ENCODE data around the gene ONECUT3. TPM values are rescaled to one million over a fixed set of nuclear protein-coding genes. Genes with fewer than 3 reads are reported as not detected.
"Not testable (repeated sequence)": the region's sequence is repeated elsewhere in the genome, so short reads cannot be mapped to it uniquely, and the experiment has no call there.

The ONECUT3 gene
- total RNA-seq, 2 donors from 2014 or later = 0.05 TPM; not detected in 1

GRCh38 chr19:1796395-1797142 lies 43.3 kb downstream of the ONECUT3 start:
- DNase-seq = no peak
- H3K27me3 ChIP-seq = peaks cover 11% of the 10 kb centered on the region
- H3K4me3 ChIP-seq = no peak overlapping the region
- no peaks in the 10 kb centered on the region for H3K36me3 ChIP-seq
- H3K9ac ChIP-seq (ENCODE audit: low read depth in 2 of 2, low read length in 2 of 2) = no peak overlapping the region
- TF ChIP-seq CTCF (IDR thresholded peaks at IDR 0.05) = no peak
- H3K27ac ChIP-seq = no peak overlapping the region
- intact Hi-C loops (cut with DNase I) = no loop called here
- H3K9me3 ChIP-seq = no peaks in the 10 kb centered on the region
- no peaks in the 10 kb centered on the region for H3K4me1 ChIP-seq

GRCh38 chr19:1797313-1797712 lies 44.0 kb downstream of the ONECUT3 start:
- H3K9me3 ChIP-seq; intact Hi-C loops (cut with DNase I); H3K27ac ChIP-seq; DNase-seq; H3K9ac ChIP-seq (ENCODE audit: low read depth in 2 of 2, low read length in 2 of 2); H3K4me1 ChIP-seq; H3K36me3 ChIP-seq; H3K4me3 ChIP-seq: not testable (repeated sequence)
- H3K27me3 ChIP-seq = peaks cover 11% of the 10 kb centered on the region

DNA sequence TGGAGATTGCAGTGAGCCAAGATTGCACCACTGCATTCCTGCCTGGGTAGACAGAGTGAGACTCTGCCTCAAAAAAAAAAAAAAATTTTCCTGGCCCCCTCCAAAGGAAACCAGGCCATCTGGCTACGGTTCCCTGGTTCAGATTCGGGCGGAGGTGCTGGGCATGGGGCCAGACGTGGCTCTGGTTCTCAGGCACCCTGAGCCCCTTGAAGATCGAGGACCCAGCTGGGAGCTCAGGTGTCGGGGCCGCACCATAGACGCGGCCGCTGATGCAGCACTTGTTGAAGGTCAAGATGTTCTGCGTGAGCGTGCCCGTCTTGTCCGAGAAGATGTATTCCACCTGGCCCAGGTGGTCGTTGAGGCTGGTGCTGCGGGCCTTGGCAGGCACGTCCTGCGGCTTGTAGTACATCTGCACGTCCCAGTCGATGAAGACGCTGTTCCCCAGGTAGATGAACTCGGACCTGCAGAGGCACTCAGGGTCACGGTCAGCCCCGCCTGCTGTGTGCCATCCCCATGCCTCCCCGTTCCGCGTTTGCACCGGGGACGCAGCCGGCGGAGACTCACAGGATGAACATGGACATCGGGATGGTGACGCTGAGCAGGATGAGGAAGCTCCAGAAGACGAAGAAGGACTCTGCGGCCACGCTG lies 46.5 kb downstream of the ONECUT3 start:
- no peaks in the 10 kb centered on the region for H3K4me1 ChIP-seq
- DNase-seq = no peak
- H3K27me3 ChIP-seq = peaks cover 11% of the 10 kb centered on the region
- H3K36me3 ChIP-seq = no peaks in the 10 kb centered on the region
- TF ChIP-seq CTCF (IDR thresholded peaks at IDR 0.05) = no peak
- H3K27ac ChIP-seq = no peak overlapping the region
- H3K4me3 ChIP-seq = no peak overlapping the region
- H3K9ac ChIP-seq (ENCODE audit: low read depth in 2 of 2, low read length in 2 of 2) = no peak overlapping the region
- intact Hi-C loops (cut with DNase I) = no loop called here
- no peaks in the 10 kb centered on the region for H3K9me3 ChIP-seq

DNA sequence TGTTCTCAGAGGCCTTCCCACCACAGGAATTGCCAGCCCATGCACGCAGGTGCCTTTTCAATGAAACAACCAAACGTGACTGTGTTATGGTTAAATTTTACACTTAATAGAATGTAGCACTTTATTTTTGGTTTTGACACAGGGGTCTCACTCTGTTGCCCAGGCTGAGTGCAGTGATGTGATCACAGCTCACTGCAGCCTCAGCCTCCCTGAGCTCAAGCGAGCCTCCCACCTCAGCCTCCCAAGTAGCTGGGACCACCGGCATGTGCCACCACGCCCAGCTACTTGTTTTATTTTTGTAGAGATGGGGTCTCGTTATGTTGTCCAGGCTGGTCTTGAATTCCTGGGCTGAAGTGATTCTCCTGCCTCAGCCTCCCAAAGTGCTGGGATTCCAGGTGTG lies 51.6 kb downstream of the ONECUT3 start:
- Histone ChIP-seq H3K9ac (ENCODE audit: low read depth in 2 of 2, low read length in 2 of 2) (no peak overlapping the region), H3K27ac (no peak overlapping the region), H3K27me3 (no peaks in the 10 kb centered on the region), H3K4me3 (no peak overlapping the region), H3K36me3 (no peaks in the 10 kb centered on the region), H3K9me3 (no peaks in the 10 kb centered on the region), H3K4me1 (no peaks in the 10 kb centered on the region)
- no peak for TF ChIP-seq CTCF (IDR thresholded peaks at IDR 0.05)
- no peak for DNase-seq
- intact Hi-C loops (cut with DNase I) = no loop called here

DNA sequence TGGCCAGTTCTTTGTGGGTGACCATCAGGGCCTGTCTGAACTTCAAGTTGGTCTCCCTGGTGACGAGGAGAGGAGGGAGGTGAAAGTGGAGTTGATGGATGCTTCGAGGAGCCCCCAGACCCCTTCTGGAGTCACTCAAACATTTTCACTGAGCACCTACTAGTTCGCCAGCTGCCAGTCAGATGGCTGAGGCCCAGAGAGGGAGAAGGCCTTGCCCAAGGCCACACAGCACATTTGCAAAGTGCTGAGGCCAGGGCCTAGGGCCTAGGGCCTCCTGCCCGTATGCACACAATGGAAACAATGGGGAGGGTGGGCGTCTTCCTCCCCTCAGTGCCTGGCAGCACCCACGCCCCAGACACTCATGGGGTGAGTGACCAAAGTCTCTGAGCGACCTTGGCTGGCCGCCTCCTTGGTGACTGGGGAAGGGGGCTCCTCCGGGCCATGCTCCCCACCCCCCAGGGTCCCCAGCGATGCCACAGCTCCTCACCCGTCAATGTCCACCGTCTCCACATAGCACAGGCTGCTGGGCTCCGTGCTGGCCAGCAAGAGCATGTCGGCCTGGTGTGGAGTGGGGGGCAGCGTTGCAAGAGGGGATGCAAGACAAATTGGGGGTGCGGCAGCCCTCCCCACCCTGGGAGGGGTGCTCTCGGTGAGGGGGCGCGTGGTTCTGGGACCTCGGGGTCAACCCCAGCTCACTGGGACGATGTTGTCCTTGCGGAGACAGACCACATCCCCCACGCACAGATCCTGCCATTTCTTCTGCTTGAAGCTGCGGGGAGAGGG lies 52.3 kb downstream of the ONECUT3 start:
- no peak for TF ChIP-seq CTCF (IDR thresholded peaks at IDR 0.05)
- Histone ChIP-seq H3K9me3 (no peaks in the 10 kb centered on the region), H3K4me1 (no peaks in the 10 kb centered on the region), H3K4me3 (no peak overlapping the region), H3K9ac (ENCODE audit: low read depth in 2 of 2, low read length in 2 of 2) (no peak overlapping the region), H3K27ac (no peak overlapping the region), H3K36me3 (no peaks in the 10 kb centered on the region), H3K27me3 (no peaks in the 10 kb centered on the region)
- DNase-seq = no peak
- intact Hi-C loops (cut with DNase I) = no loop called here
